HPDE6-E6E7 (cell line): Measurements from ENCODE around the gene PRAC1.
A peak's percentile ranks its signal among the peaks of the same experiment; 100 is the strongest.

Experiments used
- DNase-seq: peaks from one replicate; pipeline ENCODE4 v3.0.0; 2011; ENCODE audit warnings: missing footprints; ENCODE audit errors: extremely low spot score

PRAC1 gene

DNA sequence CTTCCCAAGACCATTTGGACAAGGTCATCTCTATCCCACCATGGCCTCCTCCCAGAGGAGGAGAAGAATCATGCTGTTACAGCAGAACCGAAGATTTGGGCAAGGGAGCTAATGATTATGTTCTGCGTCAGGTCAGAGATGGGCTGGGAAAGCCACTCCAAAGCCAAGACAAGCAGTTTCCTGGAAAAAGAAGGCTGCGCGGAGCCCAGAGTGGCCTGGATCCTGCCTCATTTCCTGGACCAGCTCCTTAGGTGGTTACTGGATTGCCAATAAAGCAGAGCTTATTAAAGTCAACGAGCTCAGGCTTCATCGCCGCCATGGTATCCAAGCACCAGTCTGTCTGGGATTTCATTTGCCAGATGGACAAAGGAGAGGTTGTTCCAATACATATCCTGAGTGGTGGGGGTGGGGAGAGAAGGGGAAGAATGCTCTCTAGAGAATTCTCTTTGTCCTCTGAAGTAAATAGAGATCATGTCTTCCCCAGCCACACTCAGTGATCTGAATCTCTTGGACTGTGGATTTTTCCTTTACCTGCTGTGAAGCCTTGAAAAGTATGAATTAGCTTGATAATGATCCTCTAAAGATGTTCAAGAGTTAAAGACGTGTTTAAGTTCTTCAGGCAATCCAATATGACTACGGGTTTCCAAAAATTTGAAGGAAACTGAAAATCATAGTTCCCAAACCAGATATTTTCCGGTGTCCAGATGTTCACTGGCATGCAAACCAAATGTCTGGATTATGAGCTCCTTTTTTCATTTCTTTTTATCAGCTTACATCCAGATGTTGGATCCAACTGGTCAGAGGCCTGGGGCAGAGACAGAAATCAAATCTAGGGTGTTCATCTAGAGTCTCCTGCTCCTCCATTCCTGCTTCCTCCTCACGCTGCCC, 17.7 kb downstream of the PRAC1 start:
- no peak for DNase-seq

DNA sequence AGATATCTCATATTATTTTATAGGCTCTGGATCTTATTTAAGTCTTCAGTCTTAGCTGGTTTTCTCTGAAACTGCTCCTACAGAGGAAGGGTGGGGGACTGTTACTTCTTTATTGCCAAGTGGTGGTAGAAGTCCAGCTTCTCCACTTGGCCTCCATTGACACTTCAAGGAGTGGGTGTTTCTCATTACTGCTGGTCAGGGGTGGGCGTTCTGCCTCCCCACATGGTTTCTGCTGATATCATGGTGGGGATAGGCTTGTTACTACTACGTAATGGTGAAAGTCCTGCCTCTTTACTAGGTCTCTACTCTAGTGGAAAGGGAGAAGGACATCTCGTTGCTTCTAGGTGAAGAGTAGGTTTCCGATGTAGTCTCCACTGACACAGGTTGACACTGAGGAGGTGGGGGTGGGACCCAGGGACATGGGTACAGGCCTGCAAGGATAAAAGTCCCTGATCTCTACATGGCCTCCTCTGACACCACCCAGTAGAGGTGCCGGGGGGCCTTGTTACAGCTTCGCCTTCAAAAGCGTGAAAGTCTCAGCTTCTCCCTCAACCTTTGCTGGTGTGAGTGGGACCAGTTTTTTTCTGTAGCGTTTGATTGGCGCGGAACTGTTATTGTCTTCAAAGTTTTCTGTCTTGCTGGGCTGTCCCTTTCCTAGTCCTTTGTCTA, 20.3 kb downstream of the PRAC1 start:
- DNase-seq, result no peak

DNA sequence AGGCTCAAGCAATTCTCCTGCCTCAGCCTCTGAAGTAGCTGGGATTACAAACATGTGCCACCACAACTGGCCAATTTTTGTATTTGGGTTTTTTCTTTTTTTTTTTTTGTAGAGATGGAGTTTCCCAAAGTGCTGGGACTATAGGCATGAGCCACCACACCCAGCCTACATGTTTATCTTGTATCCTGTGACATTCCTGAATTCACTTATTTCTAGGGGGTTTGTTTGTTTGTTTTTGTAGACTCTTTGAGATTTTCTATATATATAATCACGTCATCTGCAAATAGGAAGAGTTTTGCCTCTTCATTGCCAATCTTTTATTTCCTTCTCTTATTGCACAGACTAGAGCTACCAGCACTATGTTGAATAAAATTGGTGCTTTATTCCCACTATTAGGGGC, 29.1 kb downstream of the PRAC1 start:
- DNase-seq, result no peak

DNA sequence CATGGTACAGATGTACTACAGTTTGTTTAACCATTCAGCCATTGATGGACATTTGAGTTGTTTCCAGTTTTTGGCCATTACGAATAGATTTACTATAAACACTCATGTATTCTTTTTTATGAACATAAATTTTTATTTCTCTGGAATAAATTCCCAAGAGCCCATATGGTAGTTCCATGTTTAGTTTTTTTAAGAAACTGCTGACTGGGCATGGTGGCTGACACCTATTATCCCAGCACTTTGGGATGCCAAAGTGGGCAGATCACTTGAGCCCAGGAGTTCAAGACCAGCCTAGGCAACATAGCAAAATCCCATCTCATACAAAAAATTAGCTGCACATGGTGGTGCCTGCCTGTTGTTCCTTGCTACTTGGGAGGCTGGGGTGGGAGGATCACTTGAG, 30.3 kb downstream of the PRAC1 start:
- DNase-seq, result no peak

DNA sequence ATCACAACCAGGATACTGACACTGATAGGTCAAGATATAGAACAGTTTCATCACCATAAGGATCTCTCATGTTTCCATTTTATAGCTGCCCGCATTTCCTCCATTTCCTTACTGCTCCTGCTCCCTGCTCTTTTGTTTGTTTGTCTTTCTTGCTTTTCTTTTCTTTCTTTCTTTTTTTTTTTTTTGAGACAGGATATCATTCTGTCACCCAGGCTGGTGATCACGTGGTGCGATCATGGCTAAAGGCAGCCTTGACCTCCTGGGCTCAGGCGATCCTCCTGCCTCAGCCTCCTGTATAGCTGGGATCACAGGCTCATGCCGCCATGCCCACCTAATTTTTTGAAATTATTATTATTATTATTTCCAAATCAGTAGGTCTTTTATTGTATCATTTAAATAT, 31.7 kb downstream of the PRAC1 start:
- DNase-seq, result no peak

DNA sequence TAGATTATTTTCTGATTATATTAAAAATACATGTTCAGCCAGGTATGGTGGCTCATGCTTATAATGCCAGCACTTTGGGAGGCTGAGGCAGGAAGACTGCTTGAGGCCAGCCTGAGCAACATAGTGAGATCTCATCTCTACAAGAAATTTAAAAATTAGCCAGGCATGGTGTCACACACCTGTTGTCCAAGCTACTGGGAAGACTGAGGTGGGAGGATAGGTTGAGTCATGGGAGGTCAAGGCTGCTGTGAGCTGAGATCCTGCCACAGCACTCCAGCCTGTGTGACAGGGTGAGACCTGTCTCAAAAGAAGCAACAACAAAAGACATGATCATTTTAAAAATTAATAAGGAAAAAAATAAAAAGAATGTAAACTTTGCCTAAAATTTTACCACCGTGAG, 40.7 kb downstream of the PRAC1 start:
- DNase-seq, result no peak

DNA sequence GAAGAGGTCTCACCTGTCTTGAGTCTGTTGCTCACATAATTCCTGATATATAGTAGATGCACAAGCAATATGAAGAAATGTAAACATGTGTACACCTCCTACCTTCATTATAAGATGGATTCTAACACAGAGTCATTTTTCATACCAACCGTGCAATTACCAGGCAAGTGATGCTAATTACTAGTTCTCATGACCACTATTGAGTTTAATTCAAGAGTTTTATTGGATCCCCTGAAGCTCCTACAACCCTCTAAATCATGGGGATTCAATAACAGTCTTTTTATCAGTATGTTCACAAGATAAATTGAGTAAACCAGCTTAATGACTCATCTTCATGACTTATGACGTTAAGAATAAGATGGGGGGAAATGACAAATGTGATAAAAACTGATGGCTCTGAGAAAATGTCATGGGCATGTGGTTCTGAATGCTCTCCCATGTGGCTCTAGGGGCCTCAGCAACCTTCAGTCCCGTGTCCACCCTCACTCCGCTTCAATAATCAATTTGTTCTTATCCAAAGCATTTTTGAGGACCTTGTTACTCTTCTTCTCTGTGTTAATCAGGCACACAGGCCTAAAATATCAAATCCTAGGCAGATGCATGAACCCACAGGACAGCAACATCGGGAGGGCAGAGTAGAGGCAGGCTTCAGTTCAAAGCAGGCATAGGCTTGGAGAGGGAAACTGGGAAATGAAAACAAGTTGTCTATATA, 42.8 kb downstream of the PRAC1 start:
- DNase-seq, result no peak

DNA sequence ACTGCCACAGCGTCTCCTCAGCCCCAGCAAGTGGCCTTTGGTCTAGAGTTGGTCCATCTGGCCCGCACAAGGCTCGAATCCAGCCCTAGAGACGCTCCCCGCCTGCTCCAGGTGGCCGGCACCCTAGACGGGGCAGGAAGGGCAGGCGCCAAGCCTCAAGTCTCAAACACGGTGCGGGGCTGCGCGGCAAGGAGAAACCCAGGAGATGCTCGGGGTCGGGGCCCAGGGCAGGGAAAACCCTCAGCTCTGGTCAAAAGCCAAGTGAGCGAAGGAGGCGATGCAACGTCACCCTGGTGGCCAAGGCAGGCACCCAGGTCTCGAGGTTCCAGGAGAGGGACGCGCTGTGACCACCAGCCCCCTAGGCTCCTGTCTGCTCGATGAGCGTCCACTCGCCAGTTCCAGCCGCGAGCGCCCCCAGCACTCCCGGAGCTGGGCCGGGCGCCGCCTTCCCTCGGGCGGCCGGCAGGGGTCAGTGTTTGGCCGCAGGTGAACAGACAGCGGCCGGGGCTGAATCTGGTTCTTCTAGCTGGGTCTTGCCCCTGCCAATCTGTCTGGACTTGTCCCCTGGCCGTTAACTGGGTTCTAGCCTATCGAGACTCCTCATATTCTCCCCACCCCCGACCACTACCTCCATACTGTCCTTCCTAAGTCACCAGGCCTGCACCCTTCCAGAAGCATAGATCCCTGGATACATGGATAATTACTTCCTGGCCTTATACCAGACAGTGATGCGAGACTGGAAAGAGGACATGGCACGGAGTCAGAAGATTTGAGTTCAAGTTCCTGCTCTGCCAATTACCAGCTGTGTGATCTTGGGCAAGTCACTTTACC, 44.0 kb downstream of the PRAC1 start:
- peak; percentile 72 for DNase-seq

DNA sequence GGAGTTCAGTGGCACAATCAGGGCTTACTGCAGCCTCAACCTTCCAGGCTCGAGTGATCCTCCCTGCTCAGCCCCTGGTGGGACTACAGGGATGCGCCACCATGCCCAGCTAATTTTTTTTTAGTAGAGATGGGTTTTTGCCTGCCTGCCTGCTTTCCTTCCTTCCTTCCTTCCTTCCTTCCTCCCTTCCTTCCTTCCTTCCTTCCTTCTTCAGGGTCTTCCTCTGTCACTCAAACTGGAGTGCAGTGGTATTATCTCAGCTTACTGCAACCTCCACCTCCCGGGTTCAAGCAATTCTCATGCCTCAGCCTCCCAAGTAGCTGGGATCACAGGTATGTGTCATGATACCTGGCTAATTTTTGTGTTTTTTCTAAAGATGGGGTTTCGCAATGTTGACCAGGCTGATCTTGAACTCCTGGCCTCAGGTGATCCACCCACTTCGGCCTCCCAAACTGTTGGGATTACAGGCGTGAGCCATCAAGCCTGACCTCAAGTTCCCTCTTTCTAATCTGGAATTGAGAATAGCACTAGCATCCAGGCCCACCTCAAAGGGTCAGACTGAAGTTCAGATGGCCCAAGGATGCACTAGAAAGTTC, 45.3 kb downstream of the PRAC1 start:
- DNase-seq, result no peak

DNA sequence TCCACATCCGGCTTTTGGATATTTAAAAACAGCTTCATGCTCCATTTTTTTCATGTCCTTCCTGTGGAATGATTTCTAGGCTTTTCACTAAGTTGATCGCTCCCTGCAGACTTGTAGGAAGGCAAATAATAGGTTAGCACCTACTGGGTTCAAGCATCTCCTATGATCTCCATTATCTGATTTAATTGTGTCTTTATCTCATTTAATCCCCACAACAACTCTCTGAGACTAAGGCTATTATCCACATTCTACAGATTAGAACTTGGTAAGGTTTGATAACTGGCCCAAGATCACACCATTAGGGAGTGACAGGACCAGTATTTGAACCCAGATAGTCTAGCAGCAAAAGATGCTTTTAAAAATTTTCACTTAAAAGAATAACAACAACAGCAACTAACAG, 50.0 kb downstream of the PRAC1 start:
- no peak for DNase-seq
